Renal cortex interstitium (tissue), 15 donors: ENCODE results near the gene STXBP5L. TPM values are rescaled to one million over a fixed set of nuclear protein-coding genes. Genes with fewer than 3 reads are reported as not detected.
A peak's percentile ranks its signal among the peaks of the same experiment; 100 is the strongest.
"Not testable (repeated sequence)": the region's sequence is repeated elsewhere in the genome, so short reads cannot be mapped to it uniquely, and the experiment has no call there.

Source experiments
- DNase-seq, 11 donors: peaks; one replicate each; pipeline ENCODE4 v3.0.0-alpha.2; 2013; ENCODE audit warnings: low read depth in 9 of 11, low spot score in 4 of 11; ENCODE audit errors: extremely low read depth in 1 of 11
- long read RNA-seq, 16 experiments: transcript quantifications; one replicate each; lab custom pipeline, GENCODE V29; 2026
- polyA plus RNA-seq, 3 donors: library from polyadenylated mRNA; unstranded; fragments of 120-200 nt; gene quantifications; one replicate each; pipeline ENCODE4 v1.2.1, GENCODE V29; 2013; ENCODE audit not compliant: insufficient read length in 3 of 3

STXBP5L gene
- under 1 TPM; 0.15 to 0.30 (median 0.20) TPM for polyA plus RNA-seq
- long read RNA-seq, donor 1, result 0 reads
- long read RNA-seq, donor 2, result 0 reads
- long read RNA-seq, donor 3, partial matches to known transcripts, result 0 of 1 reads
- long read RNA-seq, donor 3, other reads (novel, unspliced or antisense), result 0 of 1 reads
- long read RNA-seq, donor 4, result 0 reads
- long read RNA-seq, donor 5, result 0 reads
- long read RNA-seq, donor 6, result 0 reads
- long read RNA-seq, donor 7, result 0 reads
- long read RNA-seq, donor 8, result 0 reads
- long read RNA-seq, donor 9, result 0 reads
- long read RNA-seq, donor 10, result 0 reads
- long read RNA-seq, donor 11, result 0 reads
- long read RNA-seq, donor 12, result 0 reads
- long read RNA-seq, donor 13, result 0 reads
- long read RNA-seq, donor 14, result 0 reads
- long read RNA-seq, donor 15, result 0 reads
- long read RNA-seq, donor 16, result 0 reads

- DNase-seq, result peak; percentile 51 to 84 (median 70)
These were observed at the start of gene STXBP5L for GRCh38 chr3:120908030-120908794. STXBP5L (plus strand) TSS chr3:120908205; CDS start chr3:120909579, 1,374 bp downstream.

- no peak for DNase-seq
These were observed 49.5 kb upstream of the STXBP5L start for GRCh38 chr3:120858521-120858920.

DNA sequence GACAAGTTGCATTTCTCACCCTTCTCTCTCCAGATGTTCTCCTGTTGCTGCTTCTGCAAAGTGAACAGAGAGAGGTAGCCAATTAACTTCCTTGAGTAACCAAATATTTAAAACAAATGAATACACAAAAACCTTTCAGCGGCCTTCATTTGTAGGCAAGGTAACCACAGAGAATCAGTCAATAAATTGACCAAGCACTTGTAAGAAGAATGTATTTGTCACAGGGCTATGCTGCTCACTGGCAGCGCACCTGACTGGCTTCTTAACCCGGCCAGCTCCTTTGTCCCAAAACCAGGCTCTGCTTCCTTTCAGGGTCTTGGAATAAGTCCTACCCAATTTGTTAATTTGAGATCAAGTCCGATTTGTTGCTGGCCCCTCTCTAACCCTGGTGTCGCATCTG, 43.5 kb upstream of the STXBP5L start:
- no peak for DNase-seq

- no peak for DNase-seq
These were observed 32.5 kb upstream of the STXBP5L start for GRCh38 chr3:120875507-120875906.

- DNase-seq, result no peak
These were observed 32.0 kb upstream of the STXBP5L start for GRCh38 chr3:120875989-120876388.

GRCh38 chr3:120879411-120879810, 28.6 kb upstream of the STXBP5L start:
- no peak for DNase-seq

DNA sequence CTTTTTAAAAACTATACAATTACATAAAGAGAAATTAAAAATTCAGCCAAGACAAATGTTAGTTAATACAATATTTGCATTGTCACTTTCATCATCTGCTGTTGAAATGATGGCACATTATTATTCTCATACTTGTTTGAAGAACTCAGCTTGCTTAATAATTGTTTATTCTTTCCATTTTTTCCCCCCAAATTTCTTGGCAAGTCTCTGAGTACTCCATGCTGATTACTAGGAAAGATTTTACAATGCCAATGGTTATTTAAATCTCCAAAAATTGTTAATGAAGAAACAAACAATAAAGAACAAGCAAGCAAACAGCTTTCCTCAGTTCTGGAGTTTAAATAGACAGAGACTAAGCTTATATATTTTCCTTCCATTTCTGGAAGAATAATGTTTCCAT, 15.1 kb upstream of the STXBP5L start:
- no peak for DNase-seq

DNA sequence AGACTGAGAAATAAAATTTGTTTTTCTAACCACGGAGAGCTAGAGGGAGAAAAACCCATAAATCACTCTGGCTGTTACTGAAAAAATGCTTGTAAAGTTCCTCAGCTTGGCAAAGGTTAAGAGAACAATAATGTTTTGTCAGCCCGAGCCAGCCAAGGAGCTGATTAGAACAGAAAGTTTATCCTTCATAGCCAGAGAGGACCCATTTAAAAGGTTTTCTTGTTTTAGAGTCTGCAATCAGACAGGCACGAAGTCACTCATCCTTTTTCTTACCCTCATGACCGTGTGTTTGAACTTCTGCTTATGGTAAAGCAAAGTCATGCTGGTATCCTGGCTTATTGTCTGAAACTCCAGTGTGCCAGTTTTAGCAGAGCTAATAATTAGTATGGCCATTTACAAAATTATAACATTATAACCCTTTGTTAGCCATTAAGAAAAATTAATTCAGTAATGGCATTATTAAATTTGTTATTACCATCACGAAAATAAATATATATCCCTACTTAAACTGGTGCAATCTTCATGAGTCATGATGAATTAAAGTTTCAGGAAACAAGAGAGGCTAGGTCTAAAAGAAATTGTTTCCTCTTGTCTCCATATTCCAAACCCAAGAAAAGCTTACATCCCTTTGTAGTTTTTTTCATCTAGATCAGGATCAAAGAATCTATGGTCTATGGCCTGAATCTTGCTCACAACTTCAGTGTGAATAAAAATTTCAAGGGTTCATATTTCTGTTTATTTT, 13.5 kb upstream of the STXBP5L start:
- peak in 3 of 11 donors; percentile 10 to 42 (median 20) for DNase-seq

- not testable (repeated sequence) for DNase-seq
These were observed 6.3 kb upstream of the STXBP5L start for GRCh38 chr3:120901716-120902115.

- DNase-seq, result no peak
These were observed 4.8 kb upstream of the STXBP5L start for GRCh38 chr3:120903221-120903620.

DNA sequence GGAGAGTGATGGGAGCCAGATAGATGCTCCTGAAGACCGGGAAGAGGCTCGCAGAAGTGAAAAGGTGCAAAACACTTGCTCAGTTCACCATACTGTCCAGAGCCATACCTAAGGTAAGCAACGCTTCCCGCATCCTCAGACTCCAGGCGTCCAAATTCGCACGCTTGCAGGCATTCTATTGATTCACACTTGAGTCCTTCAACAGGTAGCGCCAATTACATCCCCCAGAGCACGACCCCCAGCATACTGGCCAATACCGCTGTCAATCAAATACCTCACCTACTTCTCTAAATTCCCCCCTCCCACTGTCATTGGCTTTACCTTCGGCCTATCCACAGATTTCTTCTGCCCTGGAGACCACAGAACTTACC, 361 bp upstream of the STXBP5L start:
- DNase-seq, result no peak

DNA sequence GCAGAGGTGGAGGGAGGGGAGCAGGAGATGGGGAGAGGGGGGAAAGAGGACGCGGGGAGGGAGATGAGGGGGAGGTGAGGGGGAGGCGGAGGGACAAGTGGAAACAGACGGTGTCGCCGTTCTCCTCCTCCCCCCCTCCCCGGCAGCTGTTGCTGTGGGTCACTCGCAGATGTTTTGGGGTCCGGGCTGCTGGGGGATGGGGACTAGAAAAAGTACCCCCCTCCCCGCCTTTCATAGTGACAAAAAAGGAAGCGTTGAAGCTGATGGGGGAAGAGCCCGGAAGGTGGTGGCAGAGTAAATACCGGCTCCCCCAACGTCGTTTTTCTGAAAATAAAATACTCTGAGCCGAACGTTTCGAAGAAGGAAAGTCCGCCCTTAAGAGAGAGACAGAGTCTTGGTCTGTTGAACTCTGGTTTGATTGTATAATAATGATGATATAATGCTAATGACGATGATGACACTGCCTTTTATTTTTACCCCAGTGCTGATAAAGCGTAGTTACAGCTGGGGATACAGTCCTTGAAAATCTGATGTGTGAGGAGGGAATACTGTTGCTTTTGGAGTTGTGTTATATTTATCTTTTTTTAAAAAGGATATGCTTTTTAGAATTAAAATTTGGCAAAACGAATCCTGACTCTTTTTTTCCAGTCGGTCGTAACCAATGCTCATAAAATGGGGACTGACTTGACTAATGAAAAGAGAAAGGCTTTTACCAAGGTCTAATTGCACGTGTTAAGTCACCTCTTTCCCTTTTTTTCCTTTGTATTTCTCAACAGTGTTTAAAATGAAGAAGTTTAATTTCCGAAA, 993 bp downstream of the STXBP5L start:
- peak in 1 of 11 donors; percentile 3 for DNase-seq

DNA sequence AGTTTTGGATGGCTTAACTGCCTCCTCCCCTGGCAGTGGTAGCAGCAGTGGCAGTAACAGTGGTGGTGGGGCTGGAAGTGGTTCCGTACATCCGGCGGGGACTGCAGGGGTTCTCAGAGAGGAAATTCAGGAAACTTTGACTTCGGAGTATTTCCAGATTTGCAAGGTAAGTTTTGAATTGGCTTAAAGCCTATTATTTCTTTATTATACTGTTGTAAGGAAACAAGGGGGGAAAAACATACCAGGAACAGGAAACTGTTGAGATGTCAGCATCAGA, 1.5 kb downstream of the STXBP5L start:
- DNase-seq, result no peak

DNA sequence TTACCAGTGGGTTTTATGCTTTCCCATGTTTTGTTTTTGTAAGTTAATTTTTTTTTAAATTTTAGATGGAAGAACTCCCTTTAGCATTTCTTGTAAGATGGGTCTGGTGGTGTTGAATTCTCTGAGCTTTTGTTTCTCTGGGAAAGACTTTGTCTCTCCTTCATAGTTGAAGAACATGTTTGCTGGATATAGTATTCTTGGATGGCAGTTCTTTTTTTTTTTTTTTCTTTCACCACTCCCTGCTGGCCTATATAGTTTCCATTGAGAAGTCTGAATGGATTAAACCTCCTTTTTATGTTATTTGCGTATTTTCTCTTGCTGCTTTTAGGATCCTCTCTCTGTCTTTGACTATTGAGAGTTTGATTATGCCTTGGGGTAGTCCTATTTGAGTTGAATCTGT, 18.1 kb downstream of the STXBP5L start:
- no peak for DNase-seq

DNA sequence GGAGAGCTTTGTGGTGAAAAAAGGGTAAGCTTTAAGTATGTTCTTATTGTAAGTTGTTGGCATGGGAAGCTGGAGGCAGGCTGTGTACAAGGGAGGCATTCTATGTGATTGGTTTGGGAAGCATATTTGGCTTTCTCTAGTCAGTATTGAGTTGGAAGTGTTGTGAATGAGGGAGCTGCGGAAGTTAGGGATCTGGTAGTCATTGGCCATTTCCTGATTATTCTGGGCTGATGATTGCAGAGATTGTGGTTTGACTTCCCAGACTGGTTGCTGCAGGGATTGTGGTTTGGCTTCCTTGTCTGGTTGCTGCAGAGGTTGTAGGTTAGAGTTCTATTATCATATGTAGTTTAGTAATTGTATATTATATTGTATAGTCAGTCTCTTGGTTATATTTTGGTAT, 21.0 kb downstream of the STXBP5L start:
- DNase-seq, result no peak

GRCh38 chr3:120931593-120931992, 23.6 kb downstream of the STXBP5L start:
- DNase-seq, result no peak

GRCh38 chr3:120956143-120956542, 48.1 kb downstream of the STXBP5L start:
- no peak for DNase-seq

- no peak for DNase-seq
These were observed 74.8 kb downstream of the STXBP5L start for GRCh38 chr3:120982608-120983320.

- no peak for DNase-seq
These were observed 75.3 kb downstream of the STXBP5L start for GRCh38 chr3:120983321-120983665.
